Nephron progenitor cell (in vitro differentiated cells): ENCODE data around the gene STEAP3.

Experiments
- DNase-seq: peaks from one replicate; pipeline ENCODE4 v3.0.0; 2021
- H3K27ac Mint-ChIP-seq: 2 replicates; pipeline ENCODE4 v1.8.0; 2021; ENCODE audit warnings: mild to moderate bottlenecking, moderate library complexity, mixed read lengths
- H3K27me3 Mint-ChIP-seq: 2 replicates; pipeline ENCODE4 v1.8.0; 2021; ENCODE audit warnings: mild to moderate bottlenecking, low read depth, mixed read lengths; ENCODE audit not compliant: poor library complexity
- H3K36me3 Mint-ChIP-seq: 2 replicates; pipeline ENCODE4 v1.8.0; 2021; ENCODE audit warnings: low read depth, mixed read lengths
- H3K4me1 Mint-ChIP-seq: 2 replicates; pipeline ENCODE4 v1.8.0; 2021; ENCODE audit warnings: mixed read lengths
- H3K4me3 Mint-ChIP-seq: 2 replicates; pipeline ENCODE4 v1.8.0; 2021; ENCODE audit warnings: mild to moderate bottlenecking, moderate library complexity, mixed read lengths
- H3K9me3 Mint-ChIP-seq: 2 replicates; pipeline ENCODE4 v1.8.0; 2021; ENCODE audit warnings: mild to moderate bottlenecking, moderate library complexity, mixed read lengths
- TF ChIP-seq, protein P1 (sequence below): fragments of 200-600 bp; sonication (generic); IDR thresholded peaks from 2 replicates; pipeline ENCODE4 v1.5.0; 2021; ENCODE audit warnings: antibody characterized with exemption

Gene STEAP3

DNA sequence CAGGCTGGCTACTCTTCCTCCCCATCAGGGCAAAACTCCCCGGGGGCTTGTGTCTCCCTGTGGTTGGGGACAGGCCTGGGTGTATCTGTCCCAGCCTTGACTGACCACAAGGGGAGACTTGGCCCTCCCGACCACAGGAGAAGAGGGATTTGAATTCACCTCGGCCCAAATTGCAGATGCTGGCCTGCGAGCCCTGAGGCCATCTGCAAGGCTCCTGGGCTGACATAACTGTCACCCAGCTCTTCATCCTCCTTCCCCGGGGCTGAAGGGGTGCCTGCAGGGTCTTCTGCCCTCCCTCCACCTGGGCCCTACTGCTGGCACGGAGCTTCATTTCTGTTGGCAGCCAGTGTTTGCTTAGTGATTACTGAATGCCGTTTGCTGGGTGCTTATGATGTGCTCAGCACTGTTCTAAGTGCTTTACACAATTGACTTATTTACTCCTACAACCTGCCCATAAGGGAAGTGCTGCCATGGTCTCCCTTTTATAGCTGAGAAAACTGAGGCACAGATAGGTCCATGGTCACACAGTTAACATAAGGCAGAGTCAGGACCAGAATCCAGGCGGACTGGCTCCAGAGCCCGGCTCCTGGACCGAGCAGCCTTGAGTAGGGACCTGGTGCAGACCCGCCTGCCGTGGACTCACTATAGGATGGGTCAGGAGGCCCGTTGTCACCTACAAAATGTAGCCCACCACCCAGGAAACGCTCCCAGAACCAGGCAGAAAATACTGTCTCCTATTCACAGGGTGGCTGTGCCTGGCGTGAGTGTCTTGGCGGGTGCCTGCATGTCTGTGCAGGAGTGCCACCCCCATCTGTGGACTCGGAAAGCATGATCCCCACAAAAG, 18.9 kb downstream of the STEAP3 start:
- TF ChIP-seq, protein P1, sequence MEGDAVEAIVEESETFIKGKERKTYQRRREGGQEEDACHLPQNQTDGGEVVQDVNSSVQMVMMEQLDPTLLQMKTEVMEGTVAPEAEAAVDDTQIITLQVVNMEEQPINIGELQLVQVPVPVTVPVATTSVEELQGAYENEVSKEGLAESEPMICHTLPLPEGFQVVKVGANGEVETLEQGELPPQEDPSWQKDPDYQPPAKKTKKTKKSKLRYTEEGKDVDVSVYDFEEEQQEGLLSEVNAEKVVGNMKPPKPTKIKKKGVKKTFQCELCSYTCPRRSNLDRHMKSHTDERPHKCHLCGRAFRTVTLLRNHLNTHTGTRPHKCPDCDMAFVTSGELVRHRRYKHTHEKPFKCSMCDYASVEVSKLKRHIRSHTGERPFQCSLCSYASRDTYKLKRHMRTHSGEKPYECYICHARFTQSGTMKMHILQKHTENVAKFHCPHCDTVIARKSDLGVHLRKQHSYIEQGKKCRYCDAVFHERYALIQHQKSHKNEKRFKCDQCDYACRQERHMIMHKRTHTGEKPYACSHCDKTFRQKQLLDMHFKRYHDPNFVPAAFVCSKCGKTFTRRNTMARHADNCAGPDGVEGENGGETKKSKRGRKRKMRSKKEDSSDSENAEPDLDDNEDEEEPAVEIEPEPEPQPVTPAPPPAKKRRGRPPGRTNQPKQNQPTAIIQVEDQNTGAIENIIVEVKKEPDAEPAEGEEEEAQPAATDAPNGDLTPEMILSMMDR, result no peak
- H3K9me3 Mint-ChIP-seq, result peaks cover 7% of the 10 kb centered on the region
- H3K4me3 Mint-ChIP-seq, result no peak overlapping the region
- no peak for DNase-seq
- H3K4me1 Mint-ChIP-seq, result peaks cover 50% of the 10 kb centered on the region
- H3K27ac Mint-ChIP-seq, result no peak overlapping the region
- H3K36me3 Mint-ChIP-seq, result no peaks in the 10 kb centered on the region
- peaks cover 2% of the 10 kb centered on the region for H3K27me3 Mint-ChIP-seq

DNA sequence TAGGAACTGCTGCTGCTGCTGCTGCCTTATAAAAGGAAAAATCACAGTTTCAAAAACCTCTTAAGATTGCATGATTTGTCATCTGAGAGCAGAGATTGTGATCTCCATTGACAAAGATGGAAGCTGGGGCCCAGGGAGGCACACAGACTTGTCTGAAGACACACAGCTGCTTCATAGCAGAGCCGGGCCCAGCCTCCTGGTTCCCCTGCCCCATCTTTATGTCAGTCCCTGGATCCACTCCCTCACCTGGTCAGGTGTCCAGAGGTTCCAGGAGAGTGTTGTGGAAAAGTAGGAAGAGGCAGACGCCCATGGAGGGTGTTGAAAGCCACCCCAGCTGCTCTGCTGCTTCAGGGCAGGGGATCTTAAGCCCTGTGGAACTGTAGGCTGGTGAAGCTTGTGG, 20.0 kb downstream of the STEAP3 start:
- H3K4me3 Mint-ChIP-seq, result no peak overlapping the region
- no peak for DNase-seq
- no peak overlapping the region for H3K27ac Mint-ChIP-seq
- TF ChIP-seq, protein P1, result no peak
- peaks cover 2% of the 10 kb centered on the region for H3K27me3 Mint-ChIP-seq
- peaks cover 44% of the 10 kb centered on the region for H3K4me1 Mint-ChIP-seq
- H3K9me3 Mint-ChIP-seq, result peaks cover 7% of the 10 kb centered on the region
- no peaks in the 10 kb centered on the region for H3K36me3 Mint-ChIP-seq

DNA sequence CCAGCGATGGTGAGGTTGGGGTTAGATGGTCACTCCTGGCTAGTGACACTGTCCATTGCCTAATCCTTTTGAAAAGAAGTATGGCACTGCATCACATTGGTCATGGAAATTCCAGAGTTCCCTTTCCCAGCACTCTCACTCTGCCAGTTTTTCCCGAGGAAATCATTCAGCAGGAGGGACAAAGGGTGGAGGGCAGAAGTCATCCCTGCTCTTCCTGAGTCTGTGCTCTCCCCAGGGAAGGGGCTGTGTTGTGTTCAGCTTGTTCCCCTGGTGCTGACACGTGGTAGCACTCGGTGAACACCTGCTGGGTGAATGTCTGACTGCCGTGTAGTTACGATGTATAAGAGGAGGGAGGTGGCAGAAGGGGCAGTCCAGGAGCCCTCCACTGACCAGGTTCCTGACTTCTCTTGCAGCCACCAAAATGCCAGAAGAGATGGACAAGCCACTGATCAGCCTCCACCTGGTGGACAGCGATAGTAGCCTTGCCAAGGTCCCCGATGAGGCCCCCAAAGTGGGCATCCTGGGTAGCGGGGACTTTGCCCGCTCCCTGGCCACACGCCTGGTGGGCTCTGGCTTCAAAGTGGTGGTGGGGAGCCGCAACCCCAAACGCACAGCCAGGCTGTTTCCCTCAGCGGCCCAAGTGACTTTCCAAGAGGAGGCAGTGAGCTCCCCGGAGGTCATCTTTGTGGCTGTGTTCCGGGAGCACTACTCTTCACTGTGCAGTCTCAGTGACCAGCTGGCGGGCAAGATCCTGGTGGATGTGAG, 21.6 kb downstream of the STEAP3 start:
- Mint-ChIP-seq H3K4me1 (peaks cover 35% of the 10 kb centered on the region), H3K27ac (no peak overlapping the region), H3K36me3 (no peaks in the 10 kb centered on the region), H3K27me3 (peaks cover 2% of the 10 kb centered on the region), H3K9me3 (peaks cover 7% of the 10 kb centered on the region), H3K4me3 (no peak overlapping the region)
- DNase-seq, result no peak
- TF ChIP-seq, protein P1, result no peak

DNA sequence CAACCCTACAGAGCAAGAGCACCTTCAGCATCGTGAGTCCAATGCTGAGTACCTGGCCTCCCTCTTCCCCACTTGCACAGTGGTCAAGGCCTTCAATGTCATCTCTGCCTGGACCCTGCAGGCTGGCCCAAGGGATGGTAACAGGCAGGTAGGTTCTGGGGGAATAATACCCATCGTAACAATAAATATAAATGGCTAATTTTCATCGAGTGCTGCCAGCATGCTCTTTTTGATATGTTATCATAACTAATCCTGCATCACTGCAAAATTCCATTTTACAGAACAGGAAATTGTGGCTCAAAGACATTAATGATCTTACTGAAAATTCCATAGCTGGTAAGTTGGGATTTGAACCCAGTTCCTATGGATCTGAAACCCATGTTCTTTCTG, 22.2 kb downstream of the STEAP3 start:
- no peak for DNase-seq
- H3K4me1 Mint-ChIP-seq, result peaks cover 35% of the 10 kb centered on the region
- no peak overlapping the region for H3K4me3 Mint-ChIP-seq
- no peaks in the 10 kb centered on the region for H3K36me3 Mint-ChIP-seq
- no peak overlapping the region for H3K27ac Mint-ChIP-seq
- peaks cover 7% of the 10 kb centered on the region for H3K9me3 Mint-ChIP-seq
- H3K27me3 Mint-ChIP-seq, result peaks cover 2% of the 10 kb centered on the region
- TF ChIP-seq, protein P1, result no peak

DNA sequence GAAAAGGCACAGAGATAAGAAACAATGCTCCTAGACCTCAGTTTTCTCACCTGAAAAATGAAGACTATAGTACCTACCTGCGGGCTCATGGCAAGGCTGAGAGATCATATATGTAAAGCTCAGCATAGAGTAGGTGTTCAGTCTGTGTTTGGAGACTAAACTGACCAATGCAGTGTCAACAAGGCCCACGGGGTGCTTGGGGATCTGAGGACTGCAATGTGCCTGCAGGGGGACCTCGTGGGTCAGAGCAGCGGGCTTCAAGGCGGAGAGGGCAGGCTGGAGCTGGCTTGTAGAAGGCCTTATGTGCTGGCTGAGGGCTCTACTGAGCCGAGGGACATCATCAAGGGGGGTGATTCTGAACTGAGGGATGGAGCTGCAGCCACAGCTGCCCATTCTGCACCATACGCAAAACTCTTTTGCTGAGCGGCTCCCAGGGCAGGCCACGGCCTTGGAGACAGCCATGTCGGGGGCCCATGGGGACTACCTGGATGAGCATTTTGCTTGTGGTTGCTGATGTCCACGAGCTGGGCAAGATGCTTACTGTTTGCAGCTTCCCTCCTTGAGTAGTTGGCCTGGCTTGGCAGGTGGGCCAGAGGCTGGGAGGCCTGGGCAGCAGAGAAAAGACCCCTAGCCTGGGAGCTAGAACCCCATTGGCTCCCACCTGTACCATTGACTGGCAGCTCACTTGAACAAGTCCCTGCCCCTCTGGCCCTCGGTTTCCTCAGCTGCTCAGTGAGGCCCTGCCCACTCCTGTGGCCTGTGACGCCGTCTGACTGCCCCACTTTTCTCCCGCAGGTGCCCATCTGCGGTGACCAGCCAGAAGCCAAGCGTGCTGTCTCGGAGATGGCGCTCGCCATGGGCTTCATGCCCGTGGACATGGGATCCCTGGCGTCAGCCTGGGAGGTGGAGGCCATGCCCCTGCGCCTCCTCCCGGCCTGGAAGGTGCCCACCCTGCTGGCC, 23.5 kb downstream of the STEAP3 start:
- Mint-ChIP-seq H3K27ac (no peak overlapping the region), H3K36me3 (no peaks in the 10 kb centered on the region), H3K9me3 (peaks cover 7% of the 10 kb centered on the region), H3K4me1 (peaks cover 23% of the 10 kb centered on the region), H3K4me3 (no peak overlapping the region), H3K27me3 (peaks cover 2% of the 10 kb centered on the region)
- no peak for DNase-seq
- TF ChIP-seq, protein P1, result no peak
